OCI-LY3 (cell line): ENCODE data around the gene S100A13.
A peak's percentile ranks its signal among the peaks of the same experiment; 100 is the strongest.

Source experiments
- H2AFZ ChIP-seq: fragments of 200-600, 300-600 bp; shearing (Covaris generic); 2 replicates; pipeline ENCODE4 v1.6.0; 2014; ENCODE audit warnings: antibody characterized with exemption, low read depth, low read length
- H3K27ac ChIP-seq: fragments of 200-600, 300-600 bp; sonication (generic); 2 replicates; pipeline ENCODE4 v1.5.1; 2014; ENCODE audit warnings: mild to moderate bottlenecking, low read length, moderate library complexity, mixed read lengths
- H3K27me3 ChIP-seq: fragments of 200-600, 300-600 bp; sonication (generic); 2 replicates; pipeline ENCODE4 v1.6.1; 2014; ENCODE audit warnings: low read depth, low read length, mixed read lengths
- H3K36me3 ChIP-seq: fragments of 200-600, 300-600 bp; sonication (generic); replicated peaks from 2 replicates; pipeline ENCODE3; 2014; ENCODE audit warnings: low read depth, low read length, mixed read lengths
- H3K4me1 ChIP-seq: fragments of 300-600, 200-600 bp; sonication (generic); 2 replicates; pipeline ENCODE4 v1.6.1; 2014; ENCODE audit warnings: low read length, mixed read lengths
- H3K4me2 ChIP-seq: fragments of 200-600, 300-600 bp; sonication (generic); 2 replicates; pipeline ENCODE4 v1.6.1; 2014; ENCODE audit warnings: low read length, mixed read lengths
- H3K4me3 ChIP-seq: fragments of 300-600, 200-600 bp; sonication (generic); 2 replicates; pipeline ENCODE4 v1.5.1; 2014; ENCODE audit warnings: antibody characterized with exemption, mild to moderate bottlenecking, low read length, moderate library complexity
- H3K79me2 ChIP-seq: fragments of 300-600, 200-600 bp; shearing (Covaris generic); 2 replicates; pipeline ENCODE4 v1.6.1; 2014; ENCODE audit warnings: mild to moderate bottlenecking, low read length, mixed read lengths
- H3K9ac ChIP-seq: fragments of 300-600, 200-600 bp; shearing (Covaris generic); 2 replicates; pipeline ENCODE4 v1.6.0; 2014; ENCODE audit warnings: mild to moderate bottlenecking, low read length, moderate library complexity
- H3K9me3 ChIP-seq: fragments of 200-600, 300-600 bp; shearing (Covaris generic); 2 replicates; pipeline ENCODE4 v1.6.1; 2014; ENCODE audit warnings: low read length, mixed read lengths; ENCODE audit not compliant: insufficient read depth
- H4K20me1 ChIP-seq: fragments of 200-600, 300-600 bp; sonication (generic); 2 replicates; pipeline ENCODE4 v1.6.1; 2016; ENCODE audit warnings: low read length, mixed read lengths; ENCODE audit not compliant: insufficient read depth
- EZH2phosphoT487 ChIP-seq: fragments of 200-600 bp; shearing (Covaris generic); IDR thresholded peaks from 2 replicates; pipeline ENCODE4 v1.6.1; 2018; ENCODE audit warnings: antibody characterized with exemption, mixed run types, low read depth
- TF ChIP-seq, protein P1 (sequence below): fragments of 200-600, 300-600 bp; sonication (generic); IDR thresholded peaks from 2 replicates; pipeline ENCODE4 v1.5.1; 2014; ENCODE audit warnings: antibody characterized with exemption, low read length, low read depth

S100A13 gene

DNA sequence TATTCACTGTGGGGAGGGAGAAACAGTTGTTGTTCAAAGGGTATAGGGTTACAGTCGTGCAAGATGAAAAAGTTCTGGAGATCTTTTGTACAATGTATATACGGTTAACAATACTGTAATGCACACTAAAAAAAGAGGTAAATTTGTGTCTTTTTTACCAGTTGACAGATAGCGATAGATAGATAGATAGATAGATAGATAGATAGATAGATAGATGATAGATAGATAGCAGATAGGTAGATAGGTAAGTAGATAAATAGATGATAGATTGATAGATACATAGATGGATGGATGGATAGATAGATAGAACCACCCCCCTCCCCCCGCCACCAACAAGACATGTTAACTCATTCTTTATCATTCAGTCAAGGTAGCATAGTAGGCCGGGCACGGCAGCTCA lies 24.6 kb downstream of the S100A13 start:
- H3K27ac ChIP-seq, result no peak overlapping the region
- H3K4me1 ChIP-seq, result peaks cover 63% of the 10 kb centered on the region
- H3K36me3 ChIP-seq, result no peaks in the 10 kb centered on the region
- no peaks in the 10 kb centered on the region for H3K79me2 ChIP-seq
- no peak overlapping the region for H3K4me2 ChIP-seq
- H3K4me3 ChIP-seq, result no peak overlapping the region
- no peaks in the 10 kb centered on the region for H3K9me3 ChIP-seq
- H4K20me1 ChIP-seq, result no peaks in the 10 kb centered on the region
- no peak overlapping the region for H2AFZ ChIP-seq
- no peak for TF ChIP-seq EZH2phosphoT487
- TF ChIP-seq, protein P1, sequence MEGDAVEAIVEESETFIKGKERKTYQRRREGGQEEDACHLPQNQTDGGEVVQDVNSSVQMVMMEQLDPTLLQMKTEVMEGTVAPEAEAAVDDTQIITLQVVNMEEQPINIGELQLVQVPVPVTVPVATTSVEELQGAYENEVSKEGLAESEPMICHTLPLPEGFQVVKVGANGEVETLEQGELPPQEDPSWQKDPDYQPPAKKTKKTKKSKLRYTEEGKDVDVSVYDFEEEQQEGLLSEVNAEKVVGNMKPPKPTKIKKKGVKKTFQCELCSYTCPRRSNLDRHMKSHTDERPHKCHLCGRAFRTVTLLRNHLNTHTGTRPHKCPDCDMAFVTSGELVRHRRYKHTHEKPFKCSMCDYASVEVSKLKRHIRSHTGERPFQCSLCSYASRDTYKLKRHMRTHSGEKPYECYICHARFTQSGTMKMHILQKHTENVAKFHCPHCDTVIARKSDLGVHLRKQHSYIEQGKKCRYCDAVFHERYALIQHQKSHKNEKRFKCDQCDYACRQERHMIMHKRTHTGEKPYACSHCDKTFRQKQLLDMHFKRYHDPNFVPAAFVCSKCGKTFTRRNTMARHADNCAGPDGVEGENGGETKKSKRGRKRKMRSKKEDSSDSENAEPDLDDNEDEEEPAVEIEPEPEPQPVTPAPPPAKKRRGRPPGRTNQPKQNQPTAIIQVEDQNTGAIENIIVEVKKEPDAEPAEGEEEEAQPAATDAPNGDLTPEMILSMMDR, result no peak
- no peak overlapping the region for H3K9ac ChIP-seq
- no peaks in the 10 kb centered on the region for H3K27me3 ChIP-seq

DNA sequence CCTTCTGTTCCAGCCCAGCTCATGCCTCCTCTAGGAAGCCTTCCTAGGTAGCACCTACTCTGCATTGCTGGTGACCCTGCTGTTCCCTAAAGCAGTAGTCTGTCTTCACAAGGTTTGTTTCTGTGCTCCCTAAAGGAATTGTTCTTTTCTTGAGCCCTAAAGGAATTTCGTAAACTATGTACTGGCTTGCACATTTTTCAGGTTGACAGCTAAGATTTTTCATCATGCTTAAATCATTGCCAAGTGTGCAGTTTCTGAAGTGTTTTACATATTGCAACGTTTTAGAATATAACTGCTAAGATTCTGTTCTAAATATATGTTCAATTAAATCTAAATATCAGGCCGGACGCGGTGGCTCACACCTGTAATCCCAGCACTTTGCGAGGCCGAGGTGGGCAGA lies 27.5 kb downstream of the S100A13 start:
- Histone ChIP-seq H3K9me3 (no peaks in the 10 kb centered on the region), H3K27ac (peak overlapping the region; percentile 95), H3K4me3 (no peak overlapping the region), H3K4me2 (peak overlapping the region; percentile 9; the same call in 1 of the 2 replicates), H3K9ac (peak overlapping the region; percentile 20; the same call in 1 of the 2 replicates), H3K36me3 (no peaks in the 10 kb centered on the region), H4K20me1 (no peaks in the 10 kb centered on the region), H3K4me1 (peaks cover 59% of the 10 kb centered on the region), H3K27me3 (no peaks in the 10 kb centered on the region), H3K79me2 (no peaks in the 10 kb centered on the region), H2AFZ (0 out of 2 replicates have a peak overlapping the region, but pooled peaks have one; percentile 26)
- no peak for TF ChIP-seq EZH2phosphoT487
- TF ChIP-seq, protein P1, result no peak

DNA sequence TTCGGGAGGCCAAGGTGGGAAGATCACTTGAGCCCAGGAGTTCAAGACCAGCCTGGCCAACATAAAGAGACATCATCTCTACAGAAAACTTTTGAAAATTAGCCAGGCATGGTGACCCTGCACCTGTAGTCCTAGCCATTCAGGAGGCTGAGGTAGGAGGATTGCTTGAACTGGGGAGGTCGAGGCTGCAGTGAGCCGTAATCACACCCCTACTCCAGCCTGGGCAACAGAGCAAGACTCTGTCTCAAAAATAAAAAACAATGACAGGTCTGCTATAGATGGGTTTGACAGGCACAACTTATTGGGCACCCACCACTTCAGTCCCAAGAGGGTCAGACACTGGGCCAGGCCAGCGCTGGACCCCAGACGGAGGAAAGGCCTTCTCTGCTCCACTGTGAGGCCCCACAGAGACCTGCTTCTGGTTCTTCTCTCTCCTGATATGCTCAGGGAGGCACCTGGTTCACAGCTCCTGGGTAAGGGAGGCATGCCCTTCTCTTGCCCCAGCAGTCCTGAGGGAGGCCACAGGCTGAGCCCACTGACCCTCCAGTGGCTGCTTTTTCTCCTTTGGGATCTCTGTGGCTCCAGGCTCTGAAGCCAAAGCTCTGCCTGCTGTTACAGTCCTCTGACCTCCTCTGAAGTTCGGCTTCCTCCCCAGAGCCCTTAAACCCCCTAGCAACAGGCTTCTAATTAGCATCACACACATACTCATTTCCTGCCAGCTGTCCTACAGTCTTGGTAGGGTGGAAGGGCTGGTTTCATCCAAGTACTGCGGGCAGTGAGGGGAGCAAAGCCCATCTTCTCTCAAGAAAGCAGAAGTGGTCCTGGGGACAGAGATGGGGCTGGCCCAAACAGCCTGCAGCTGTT lies 28.8 kb downstream of the S100A13 start:
- no peaks in the 10 kb centered on the region for H3K27me3 ChIP-seq
- no peaks in the 10 kb centered on the region for H4K20me1 ChIP-seq
- H3K4me1 ChIP-seq, result peaks cover 49% of the 10 kb centered on the region
- H3K4me2 ChIP-seq, result peak overlapping the region; percentile 77
- H3K9me3 ChIP-seq, result no peaks in the 10 kb centered on the region
- TF ChIP-seq, protein P1, result no peak
- TF ChIP-seq EZH2phosphoT487, result no peak
- peak overlapping the region; percentile 87 for H3K9ac ChIP-seq
- H3K36me3 ChIP-seq, result no peaks in the 10 kb centered on the region
- H2AFZ ChIP-seq, result no peak overlapping the region
- peak overlapping the region; percentile 95 for H3K27ac ChIP-seq
- H3K79me2 ChIP-seq, result no peaks in the 10 kb centered on the region
- peak overlapping the region; percentile 57 for H3K4me3 ChIP-seq

DNA sequence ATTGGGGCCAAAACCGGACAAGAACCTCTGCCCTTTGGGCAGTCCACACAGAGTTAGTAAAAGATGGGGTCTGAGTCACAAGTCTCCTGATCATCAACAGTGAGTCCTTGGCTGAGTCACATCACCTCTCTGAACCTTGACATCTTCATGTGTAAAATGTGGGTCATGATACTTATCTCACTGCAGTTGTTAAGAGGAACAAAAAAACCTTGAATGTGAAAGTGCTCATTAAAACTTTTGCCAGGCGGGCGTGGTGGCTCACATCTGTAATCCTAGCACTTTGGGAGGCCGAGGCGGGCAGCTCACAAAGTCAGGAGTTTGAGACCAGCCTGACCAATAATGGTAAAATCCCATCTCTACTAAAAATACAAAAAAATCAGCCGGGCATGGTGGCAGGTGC lies 30.1 kb downstream of the S100A13 start:
- Histone ChIP-seq H3K9ac (peak overlapping the region; percentile 87; the same call in 1 of the 2 replicates), H3K27me3 (no peaks in the 10 kb centered on the region), H3K36me3 (no peaks in the 10 kb centered on the region), H3K79me2 (no peaks in the 10 kb centered on the region), H3K9me3 (no peaks in the 10 kb centered on the region), H3K4me2 (peak overlapping the region; percentile 77), H3K27ac (peak overlapping the region; percentile 95), H3K4me3 (no peak overlapping the region), H3K4me1 (peaks cover 55% of the 10 kb centered on the region), H2AFZ (no peak overlapping the region), H4K20me1 (no peaks in the 10 kb centered on the region)
- no peak for TF ChIP-seq EZH2phosphoT487
- TF ChIP-seq, protein P1, result no peak
